Embryonic facial prominence (tissue), 1 donor: ENCODE measurements around the gene CUL4B.
A peak's percentile ranks its signal among the peaks of the same experiment; 100 is the strongest.
"Not testable (repeated sequence)": the region's sequence is repeated elsewhere in the genome, so short reads cannot be mapped to it uniquely, and the experiment has no call there.

Experiments
- DNase-seq: peaks from one replicate; pipeline ENCODE4 v3.0.0-alpha.2; 2016; ENCODE audit errors: extremely low spot score

Gene CUL4B

DNA sequence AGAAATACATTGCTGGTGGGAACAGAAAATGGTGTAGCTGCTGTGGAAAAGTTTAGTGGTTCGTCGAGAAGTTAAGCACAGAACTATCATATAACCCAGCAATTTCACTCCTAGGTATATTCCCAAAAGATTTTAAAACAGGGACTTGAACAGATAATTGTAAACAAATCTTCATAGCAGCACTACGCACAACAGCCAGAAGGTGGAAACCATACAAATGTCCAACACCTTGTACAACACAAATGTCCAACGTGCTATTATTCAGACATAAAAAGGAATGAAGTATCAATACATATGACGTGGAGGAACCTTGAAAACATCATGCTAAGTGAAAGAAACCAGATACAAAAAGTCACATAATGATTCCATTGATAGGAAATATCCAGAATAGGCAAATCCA is 37.9 kb downstream of the CUL4B start:
- DNase-seq: no peak

GRCh38 chrX:120517936-120518335 is 42.8 kb downstream of the CUL4B start:
- no peak for DNase-seq

GRCh38 chrX:120514236-120514635 is 46.5 kb downstream of the CUL4B start:
- no peak for DNase-seq

GRCh38 chrX:120512627-120513026 is 48.1 kb downstream of the CUL4B start:
- DNase-seq: no peak

- DNase-seq: no peak
Observed at GRCh38 chrX:120512222-120512621, 48.5 kb downstream of the CUL4B start.

DNA sequence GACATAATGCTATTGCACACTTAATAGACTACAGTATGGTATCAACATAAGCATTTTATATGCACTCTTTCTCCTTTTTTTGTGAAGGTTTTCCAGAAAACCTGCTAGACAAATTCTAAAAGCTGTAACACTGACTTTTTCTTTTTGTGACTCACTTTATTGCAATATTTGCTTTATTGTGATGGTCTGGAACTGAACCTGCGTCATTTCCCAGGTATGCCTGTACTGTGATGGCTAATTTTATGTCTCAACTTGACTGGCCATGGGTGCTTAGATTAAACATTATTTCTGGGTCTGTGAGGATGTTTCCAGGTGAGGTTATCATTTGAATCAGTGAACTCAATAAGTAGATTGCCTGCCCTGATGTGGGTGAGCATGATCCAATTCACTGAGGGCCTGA is 56.2 kb downstream of the CUL4B start:
- no peak for DNase-seq

GRCh38 chrX:120499301-120500072 is 61.3 kb downstream of the CUL4B start:
- DNase-seq: no peak

GRCh38 chrX:120490119-120490518 is 70.6 kb downstream of the CUL4B start:
- not testable (repeated sequence) for DNase-seq

GRCh38 chrX:120486786-120487185 is 74.0 kb downstream of the CUL4B start:
- DNase-seq: no peak

GRCh38 chrX:120485638-120486520 is 74.9 kb downstream of the CUL4B start:
- DNase-seq: peak; percentile 52

DNA sequence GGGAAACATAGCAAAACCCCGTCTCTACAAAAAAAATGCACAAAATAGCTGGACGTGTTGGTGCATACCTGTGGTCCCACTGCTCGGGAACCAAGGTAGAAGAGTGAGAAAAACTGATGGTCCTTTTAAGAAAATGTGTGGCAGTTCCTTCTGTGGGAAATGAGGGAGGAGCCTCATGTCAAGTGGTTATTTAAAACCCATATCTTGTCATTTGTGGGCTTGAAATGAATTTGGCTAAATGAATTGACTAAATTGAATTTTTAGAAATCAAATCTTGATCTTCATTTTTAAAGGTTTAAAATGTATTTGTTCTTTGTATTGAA is 75.5 kb downstream of the CUL4B start:
- DNase-seq: no peak

GRCh38 chrX:120477453-120477852 is 83.3 kb downstream of the CUL4B start:
- no peak for DNase-seq

- DNase-seq: no peak
Observed at GRCh38 chrX:120476714-120477113, 84.0 kb downstream of the CUL4B start.

- not testable (repeated sequence) for DNase-seq
Observed at GRCh38 chrX:120475447-120475846, 85.3 kb downstream of the CUL4B start.
